ENCODE measurements around the gene CD22. TPM values are rescaled to one million over a fixed set of nuclear protein-coding genes. Genes with fewer than 3 reads are reported as not detected.
A peak's percentile ranks its signal among the peaks of the same experiment; 100 is the strongest.

The CD22 gene
- polyA plus RNA-seq, 1 donor (not counting 4 experiments of a cell fraction or from before 2014, with no cell fraction given), result 0.26 TPM

DNA sequence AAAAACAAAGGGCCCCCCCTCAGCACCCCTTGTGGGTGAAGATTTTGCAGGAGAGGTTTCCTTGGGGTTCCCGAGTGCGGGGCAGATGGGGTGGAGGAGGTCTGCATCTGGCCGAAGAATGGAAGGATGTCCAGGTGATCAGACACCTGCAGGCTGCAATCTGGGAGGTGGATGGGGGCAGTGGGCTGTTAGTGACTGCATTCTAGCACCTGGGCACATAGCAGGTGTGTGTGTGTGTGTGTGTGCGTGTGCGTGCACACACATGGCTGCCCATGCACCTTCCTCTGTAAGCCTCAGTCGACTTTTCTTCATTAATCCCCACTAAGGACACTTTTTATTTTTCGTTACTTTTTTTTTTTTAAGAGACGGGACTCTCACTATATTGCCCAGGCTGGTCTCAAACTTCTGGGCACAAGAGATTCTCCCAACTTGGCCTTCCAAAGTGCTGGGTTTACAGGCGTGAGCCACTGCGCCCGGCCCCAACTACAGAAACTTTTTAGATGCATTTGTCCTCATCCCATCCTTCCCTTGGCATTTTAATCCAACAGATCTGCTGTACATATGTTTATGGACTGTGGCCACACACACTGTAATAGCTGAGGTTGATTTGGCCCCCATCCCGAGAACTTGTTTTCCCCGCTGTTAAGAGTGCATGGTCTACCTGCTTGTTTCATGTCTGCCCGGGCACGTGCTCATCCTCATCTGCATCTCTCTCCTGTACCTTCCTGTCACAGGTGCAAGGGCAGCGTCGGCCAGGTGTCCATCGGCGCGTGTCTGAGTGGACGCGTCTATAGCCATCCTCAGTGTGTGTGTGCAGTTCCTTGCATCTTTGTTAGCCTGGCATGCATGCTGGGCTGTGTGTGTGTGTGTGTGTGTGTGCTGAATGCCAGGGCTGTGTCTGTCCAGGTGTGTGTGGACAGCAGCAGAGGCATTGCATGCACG lies 36.3 kb upstream of the CD22 start:
- H3K9me1 ChIP-seq (ENCODE audit: control insufficient read depth, extremely low read depth, insufficient read depth, low read length), result no peaks in the 10 kb centered on the region
- H3K4me1 ChIP-seq (ENCODE audit: control insufficient read depth, extremely low read depth, insufficient read depth, low read length), result no peaks in the 10 kb centered on the region
- H3K36me3 ChIP-seq (ENCODE audit: control insufficient read depth in 2 of 2, extremely low read depth in 1 of 2, insufficient read depth in 2 of 2, low read length in 2 of 2), result no peaks in the 10 kb centered on the region
- H3K27ac ChIP-seq (ENCODE audit: control insufficient read depth, insufficient read depth, low read length), result no peak overlapping the region
- DNase-seq (ENCODE audit: low read depth, low spot score) (no peak), FAIRE-seq (no peak)
- TF ChIP-seq EZH2 (IDR thresholded peaks at IDR 0.05; ENCODE audit: low read length) (no peak), CTCF (optimal IDR thresholded peaks at IDR 0.05 in 1 of 3, IDR thresholded peaks at IDR 0.05 in 1 of 3, conservative IDR thresholded peaks at IDR 0.05 in 1 of 3; ENCODE audit: extremely low read depth in 1 of 3, insufficient read depth in 2 of 3, low read length in 3 of 3) (no peak)
- no peak overlapping the region for H3K9ac ChIP-seq (ENCODE audit: control insufficient read depth, extremely low read depth, insufficient read depth, low read length)
- H3K79me2 ChIP-seq (ENCODE audit: control insufficient read depth, insufficient read depth, low read length), result no peaks in the 10 kb centered on the region
- no peaks in the 10 kb centered on the region for H3K9me3 ChIP-seq (ENCODE audit: control insufficient read depth, low read depth, low read length)
- no peak overlapping the region for H3K4me2 ChIP-seq (ENCODE audit: control insufficient read depth, extremely low read depth, insufficient read depth, low read depth, low read length)
- H3K27me3 ChIP-seq (ENCODE audit: control insufficient read depth, extremely low read depth, insufficient read depth, low read length), result peaks cover 51% of the 10 kb centered on the region
- H3K4me3 ChIP-seq (ENCODE audit: control insufficient read depth in 2 of 3, extremely low read depth in 1 of 3, insufficient read depth in 2 of 3, low read depth in 1 of 3, low read length in 3 of 3), result no peak overlapping the region
- no peaks in the 10 kb centered on the region for H4K20me1 ChIP-seq (ENCODE audit: control insufficient read depth, extremely low read depth, insufficient read depth, low read length)
- H2AFZ ChIP-seq (ENCODE audit: control insufficient read depth, low read length), result no peak overlapping the region
- dilution Hi-C loops (cut with MboI; ENCODE audit: extremely low pct_ligation_motif_present, low sequenced_read_pairs), result no loop called here

DNA sequence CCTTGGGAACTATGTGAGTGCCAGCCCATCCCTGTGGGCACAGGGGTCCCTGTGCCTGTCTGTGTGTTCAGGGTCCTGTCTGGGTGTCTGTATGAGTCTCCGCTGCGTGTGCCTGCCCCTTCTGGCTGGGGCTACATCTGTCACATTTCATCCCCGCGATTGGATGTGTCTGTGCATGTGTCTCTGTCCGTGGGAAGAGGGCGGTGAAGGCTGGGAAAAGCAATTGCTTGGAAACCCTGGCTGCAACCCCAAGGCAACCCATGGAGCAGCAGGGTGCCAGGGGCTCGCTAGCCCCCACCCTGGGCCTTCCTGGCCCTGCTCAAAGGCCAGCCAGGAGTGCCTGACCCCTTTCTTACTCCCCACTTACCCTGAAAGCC lies 35.6 kb upstream of the CD22 start:
- Histone ChIP-seq H3K27me3 (ENCODE audit: control insufficient read depth, extremely low read depth, insufficient read depth, low read length) (peaks cover 51% of the 10 kb centered on the region), H3K79me2 (ENCODE audit: control insufficient read depth, insufficient read depth, low read length) (no peaks in the 10 kb centered on the region)
- dilution Hi-C loops (cut with MboI; ENCODE audit: extremely low pct_ligation_motif_present, low sequenced_read_pairs), result no loop called here

More for the DNA sequence above, 35.6 kb upstream of the CD22 start:
- Histone ChIP-seq H3K9ac (ENCODE audit: control insufficient read depth, extremely low read depth, insufficient read depth, low read length) (no peak overlapping the region), H3K9me1 (ENCODE audit: control insufficient read depth, extremely low read depth, insufficient read depth, low read length) (no peaks in the 10 kb centered on the region), H4K20me1 (ENCODE audit: control insufficient read depth, extremely low read depth, insufficient read depth, low read length) (no peaks in the 10 kb centered on the region), H2AFZ (ENCODE audit: control insufficient read depth, low read length) (no peak overlapping the region), H3K4me2 (ENCODE audit: control insufficient read depth, extremely low read depth, insufficient read depth, low read depth, low read length) (no peak overlapping the region), H3K4me3 (ENCODE audit: control insufficient read depth in 2 of 3, extremely low read depth in 1 of 3, insufficient read depth in 2 of 3, low read depth in 1 of 3, low read length in 3 of 3) (no peak overlapping the region), H3K9me3 (ENCODE audit: control insufficient read depth, low read depth, low read length) (no peaks in the 10 kb centered on the region), H3K36me3 (ENCODE audit: control insufficient read depth in 2 of 2, extremely low read depth in 1 of 2, insufficient read depth in 2 of 2, low read length in 2 of 2) (no peaks in the 10 kb centered on the region), H3K27ac (ENCODE audit: control insufficient read depth, insufficient read depth, low read length) (no peak overlapping the region), H3K4me1 (ENCODE audit: control insufficient read depth, extremely low read depth, insufficient read depth, low read length) (no peaks in the 10 kb centered on the region)
- FAIRE-seq (no peak), DNase-seq (ENCODE audit: low read depth, low spot score) (no peak)
- TF ChIP-seq EZH2 (IDR thresholded peaks at IDR 0.05; ENCODE audit: low read length) (peak; percentile 81), CTCF (optimal IDR thresholded peaks at IDR 0.05 in 1 of 3, IDR thresholded peaks at IDR 0.05 in 1 of 3, conservative IDR thresholded peaks at IDR 0.05 in 1 of 3; ENCODE audit: extremely low read depth in 1 of 3, insufficient read depth in 2 of 3, low read length in 3 of 3) (no peak)

All from keratinocyte (primary cell).